ENCODE data around the gene SERPING1. TPM values are rescaled to one million over a fixed set of nuclear protein-coding genes. Genes with fewer than 3 reads are reported as not detected.
"Not testable (repeated sequence)": the region's sequence is repeated elsewhere in the genome, so short reads cannot be mapped to it uniquely, and the experiment has no call there.

The SERPING1 gene
- total RNA-seq, 1 donor from 2014 or later, result 7.3 TPM

DNA sequence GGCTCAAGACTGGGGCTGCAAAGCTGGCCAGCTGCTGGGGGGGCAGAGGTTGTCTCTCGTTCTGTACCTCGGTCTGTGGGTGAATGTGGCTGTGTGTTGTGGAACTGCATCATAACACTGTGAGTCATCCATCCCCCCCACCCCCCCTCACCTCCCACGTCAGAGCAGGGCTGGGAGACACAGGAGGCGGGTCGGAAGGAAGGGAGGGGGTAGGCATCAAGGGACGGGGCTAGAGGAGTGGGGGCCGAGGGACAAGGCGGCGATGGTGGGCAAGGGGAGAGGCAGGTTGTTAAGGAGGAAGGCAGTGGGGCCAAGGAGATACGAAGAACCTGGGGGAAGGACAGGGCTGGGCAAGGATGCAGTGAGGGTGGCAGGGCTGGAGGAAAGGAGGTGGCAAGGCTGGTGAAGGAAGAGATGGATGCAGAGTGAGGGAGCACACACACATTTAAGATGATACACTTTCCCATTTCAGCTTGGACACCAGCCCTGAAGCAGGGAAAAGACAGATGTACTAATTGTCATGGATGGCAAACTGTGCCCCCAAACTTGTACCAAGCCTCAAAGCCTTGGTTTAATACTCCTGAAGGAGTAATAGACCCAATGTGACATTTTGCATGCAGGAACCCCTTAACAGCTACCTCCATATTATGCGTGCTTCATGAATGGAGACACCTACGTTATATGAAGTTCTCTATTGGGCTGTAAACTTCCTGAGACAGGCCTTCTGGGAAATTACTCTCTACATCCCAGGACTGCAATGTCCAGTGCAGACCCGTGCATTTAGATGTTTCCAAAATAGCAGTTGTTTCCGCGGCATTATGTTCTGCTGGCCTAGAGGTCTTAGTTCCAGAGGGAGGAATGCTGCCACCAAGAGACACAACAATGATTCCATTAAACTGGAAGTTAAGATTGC, 52.6 kb downstream of the SERPING1 start, which contains the start of gene YPEL4:
Gene YPEL4, minus strand, starts transcription at position 87 of the 913 bp plus-strand sequence. CDS start 2,805 bp downstream, outside the sequence.
- no peak for FAIRE-seq
- DNase-seq (ENCODE audit: low spot score in 2 of 2), result peak; percentile 71 to 80

DNA sequence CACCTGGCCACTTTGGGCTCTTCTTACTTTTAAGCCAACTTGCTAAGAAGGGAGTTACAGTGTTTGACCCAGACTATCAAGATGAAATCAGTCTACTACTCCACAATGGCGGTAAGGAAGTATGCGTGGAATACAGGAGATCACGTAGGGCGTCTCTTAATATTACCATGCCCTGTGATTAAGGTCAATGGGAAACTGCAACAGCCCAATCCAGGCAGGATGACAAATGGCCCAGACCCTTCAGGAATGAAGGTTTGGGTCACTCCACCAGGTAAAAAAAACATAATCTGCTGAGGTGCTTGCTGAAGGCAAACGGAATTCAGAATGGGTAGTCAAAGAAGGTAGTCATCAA, 53.2 kb downstream of the SERPING1 start:
- no peak for DNase-seq (ENCODE audit: low spot score in 2 of 2)
- no peak for FAIRE-seq

DNA sequence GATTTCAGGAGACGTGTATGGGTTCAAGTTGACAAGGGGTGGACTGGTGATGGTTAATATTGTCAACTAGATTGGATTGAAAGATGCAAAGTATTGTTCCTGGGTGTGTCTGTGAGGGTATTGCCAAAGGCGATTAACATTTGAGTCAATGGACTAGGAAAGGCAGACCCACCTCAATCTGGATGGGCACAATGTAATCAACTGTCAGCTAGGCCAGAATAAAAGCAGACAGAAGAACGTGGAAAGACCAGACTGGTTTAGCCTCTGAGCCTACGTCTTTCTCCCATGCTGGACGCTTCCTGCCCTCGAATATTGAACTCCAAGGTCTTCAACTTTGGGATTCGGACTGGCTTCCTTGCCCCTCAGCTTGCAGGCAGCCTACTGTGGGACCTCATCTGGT, 53.9 kb downstream of the SERPING1 start:
- DNase-seq (ENCODE audit: low spot score in 2 of 2), result no peak
- FAIRE-seq, result no peak

GRCh38 chr11:57652230-57652629, 54.7 kb downstream of the SERPING1 start:
- not testable (repeated sequence) for DNase-seq (ENCODE audit: low spot score in 2 of 2)

DNA sequence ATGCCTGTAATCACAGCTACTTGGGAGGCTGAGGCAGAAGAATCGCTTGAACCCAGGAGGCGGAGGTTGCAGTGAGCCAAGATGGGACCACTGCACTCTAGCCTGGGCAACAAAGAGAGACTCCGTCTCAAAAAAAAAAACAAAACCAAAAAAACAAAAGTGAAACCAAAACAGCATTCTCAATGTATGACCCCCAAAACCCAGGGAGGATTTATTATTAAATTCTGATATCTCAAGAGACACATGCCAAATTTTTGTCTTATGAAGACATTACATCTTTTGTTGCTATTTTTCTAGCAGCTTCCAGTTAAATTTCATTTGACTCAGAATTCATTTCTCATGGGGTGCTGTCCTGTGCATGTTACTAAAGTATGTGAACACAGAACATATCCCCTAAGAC, 55.2 kb downstream of the SERPING1 start:
- FAIRE-seq (no peak), DNase-seq (ENCODE audit: low spot score in 2 of 2) (no peak)

More at GRCh38 chr11:57652230-57652629, 54.7 kb downstream of the SERPING1 start:
- FAIRE-seq, result not testable (repeated sequence)

- DNase-seq (ENCODE audit: low spot score in 2 of 2) (no peak), FAIRE-seq (no peak)
Observed at GRCh38 chr11:57653163-57653562, 55.7 kb downstream of the SERPING1 start.

DNA sequence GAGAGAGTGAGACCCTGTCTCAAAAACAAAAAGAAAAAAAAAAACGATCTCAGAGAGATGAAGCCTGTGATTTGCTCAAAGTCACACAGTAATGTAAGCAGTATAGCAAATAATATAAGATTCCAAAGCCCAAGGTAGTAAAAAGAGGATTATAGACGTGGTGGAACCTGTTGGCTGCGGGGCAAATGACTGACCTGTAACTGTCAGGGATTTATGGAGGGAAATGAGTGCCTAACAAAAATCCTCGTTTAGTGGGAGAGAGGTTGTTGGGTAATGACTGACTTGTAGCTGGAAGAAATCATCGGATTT, 59.4 kb downstream of the SERPING1 start:
- FAIRE-seq (no peak), DNase-seq (ENCODE audit: low spot score in 2 of 2) (no peak)

GRCh38 chr11:57657194-57658022, 59.9 kb downstream of the SERPING1 start, which contains the start of gene CLP1:
Gene CLP1, plus strand, starts transcription at chr11:57657762. Its CDS starts 1,715 bp downstream, at chr11:57659477.
- DNase-seq (ENCODE audit: low spot score in 2 of 2) (peak; percentile 91 to 96), FAIRE-seq (peak; percentile 47)

GRCh38 chr11:57658023-57658361, 60.5 kb downstream of the SERPING1 start:
- FAIRE-seq (no peak), DNase-seq (ENCODE audit: low spot score in 2 of 2) (no peak)

GRCh38 chr11:57659669-57660068, 62.2 kb downstream of the SERPING1 start:
- no peak for FAIRE-seq
- no peak for DNase-seq (ENCODE audit: low spot score in 2 of 2)

DNA sequence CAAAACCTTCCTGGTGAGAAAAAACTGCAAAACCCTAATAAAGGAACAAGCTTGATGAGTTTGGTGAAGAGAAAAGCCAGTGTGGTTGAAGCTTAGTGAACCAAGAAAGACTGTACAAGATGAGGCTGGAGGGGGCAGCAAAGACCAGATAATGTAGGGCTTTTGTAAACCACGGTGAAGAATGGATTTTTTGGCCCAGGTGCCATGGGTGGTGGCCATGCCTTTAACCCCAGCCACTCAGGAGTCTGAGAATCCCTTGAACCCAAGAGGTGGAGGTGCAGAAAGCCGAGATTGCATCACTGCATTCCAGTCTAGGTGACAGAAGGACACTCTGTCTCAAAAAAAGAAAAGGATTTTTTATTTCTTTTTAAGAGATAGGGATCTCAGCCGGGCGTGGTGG, 65.4 kb downstream of the SERPING1 start:
- no peak for FAIRE-seq
- no peak for DNase-seq (ENCODE audit: low spot score in 2 of 2)

GRCh38 chr11:57663975-57664374, 66.5 kb downstream of the SERPING1 start:
- DNase-seq (ENCODE audit: low spot score in 2 of 2) (no peak), FAIRE-seq (no peak)

Small RNAs within 50 kb of the gene (small RNA-seq; reads per million reads assigned to genes)
- 707 reads per million, percentile 99 among the genes with 10 or more reads in this experiment for gene MIR130A

Other genes with a start within 250 kb of the SERPING1 start
- not detected for gene PRG3, start 216.5 kb upstream of the SERPING1 start, total RNA-seq
- not detected for gene PRG2, start 207.0 kb upstream of the SERPING1 start, total RNA-seq
- 4.1 TPM for gene SLC43A3, start 170.6 kb upstream of the SERPING1 start, total RNA-seq
- gene RTN4RL2, start 137.2 kb upstream of the SERPING1 start, total RNA-seq, result 0.41 TPM
- 2.0 TPM for gene SLC43A1, start 82.0 kb upstream of the SERPING1 start, total RNA-seq
- 39.9 TPM for gene TIMM10, start 66.9 kb upstream of the SERPING1 start, total RNA-seq
- not detected for gene SMTNL1, start 60.1 kb upstream of the SERPING1 start, total RNA-seq
- gene UBE2L6, start 30.0 kb upstream of the SERPING1 start, total RNA-seq, result 57.9 TPM
- 5.3 TPM for gene YPEL4, start 52.2 kb downstream of the SERPING1 start, total RNA-seq
- gene CLP1, start 60.1 kb downstream of the SERPING1 start, total RNA-seq, result 17.1 TPM
- gene ZDHHC5, start 70.4 kb downstream of the SERPING1 start, total RNA-seq, result 15.1 TPM
- gene MED19, start 114.5 kb downstream of the SERPING1 start, total RNA-seq, result 33.4 TPM
- 39.1 TPM for gene TMX2, start 114.9 kb downstream of the SERPING1 start, total RNA-seq
- gene SELENOH, start 143.8 kb downstream of the SERPING1 start, total RNA-seq, result 48.9 TPM
- gene BTBD18, start 154.1 kb downstream of the SERPING1 start, total RNA-seq, result not detected
- gene CTNND1, start 164.1 kb downstream of the SERPING1 start, total RNA-seq, result 96.6 TPM